ENCODE results near the gene SUGP2.

- peak; percentile 47 to 55 for TF ChIP-seq CTCF (IDR thresholded peaks at IDR 0.05)
- no peak for TF ChIP-seq EP300 (IDR thresholded peaks at IDR 0.05)
Observed at GRCh38 chr19:19053508-19054314, 20.4 kb upstream of the SUGP2 start.
